ENCODE measurements around the gene LAP3.
"Not testable (repeated sequence)": the region's sequence is repeated elsewhere in the genome, so short reads cannot be mapped to it uniquely, and the experiment has no call there.

The LAP3 gene

GRCh38 chr4:17565846-17566245, 11.2 kb upstream of the LAP3 start:
- no peak for DNase-seq

- DNase-seq = no peak
Observed at GRCh38 chr4:17567271-17567670, 9.7 kb upstream of the LAP3 start.

- no peak for DNase-seq
Observed at GRCh38 chr4:17574206-17574605, 2.8 kb upstream of the LAP3 start.

GRCh38 chr4:17575177-17575576, 1.8 kb upstream of the LAP3 start:
- DNase-seq = not testable (repeated sequence)

GRCh38 chr4:17577665-17578481, 875 bp downstream of the LAP3 start:
- DNase-seq = no peak

- no peak for DNase-seq
Observed at GRCh38 chr4:17578482-17578891, 1.5 kb downstream of the LAP3 start.

DNA sequence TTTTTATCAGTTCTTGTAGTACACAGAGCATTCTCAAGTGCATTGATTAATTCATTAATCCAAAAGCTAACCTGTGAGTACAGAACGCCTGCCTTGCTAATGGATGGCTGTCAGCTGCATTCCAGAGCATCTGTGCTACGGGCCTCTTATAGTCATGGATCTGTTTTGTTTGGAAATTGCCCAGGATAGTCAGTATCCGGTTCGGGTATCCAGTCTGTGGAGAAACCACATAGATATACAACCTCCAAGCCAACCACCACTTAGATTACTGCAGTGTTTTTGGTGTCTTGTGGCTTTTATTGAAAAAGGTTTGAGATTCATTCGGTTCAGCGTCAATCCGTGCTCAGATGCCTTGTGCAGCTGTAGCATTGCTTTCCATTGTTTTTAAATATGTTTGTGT, 4.0 kb downstream of the LAP3 start:
- no peak for DNase-seq

GRCh38 chr4:17583276-17583675, 6.3 kb downstream of the LAP3 start:
- no peak for DNase-seq

DNA sequence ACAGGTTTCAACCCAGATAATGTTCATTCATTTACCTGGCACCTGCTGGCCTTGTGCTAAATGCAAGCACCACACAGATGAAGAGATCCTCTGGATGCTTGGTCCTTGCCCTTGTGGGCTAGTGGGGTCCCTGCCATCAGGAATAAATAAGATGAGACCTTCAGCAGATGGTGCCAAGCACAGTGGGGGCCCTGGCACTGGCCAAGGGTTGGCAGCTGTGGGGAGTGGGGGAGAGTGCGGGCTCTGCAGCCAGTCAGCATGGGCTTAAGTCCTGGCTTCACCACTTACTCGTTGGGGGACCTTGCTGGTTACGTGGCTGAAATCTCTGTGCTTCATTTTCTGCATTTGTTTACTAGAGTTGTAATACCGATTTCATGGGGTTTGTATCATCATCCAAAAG, 6.9 kb downstream of the LAP3 start:
- no peak for DNase-seq

- DNase-seq = no peak
Observed at GRCh38 chr4:17584521-17585213, 7.7 kb downstream of the LAP3 start.

DNA sequence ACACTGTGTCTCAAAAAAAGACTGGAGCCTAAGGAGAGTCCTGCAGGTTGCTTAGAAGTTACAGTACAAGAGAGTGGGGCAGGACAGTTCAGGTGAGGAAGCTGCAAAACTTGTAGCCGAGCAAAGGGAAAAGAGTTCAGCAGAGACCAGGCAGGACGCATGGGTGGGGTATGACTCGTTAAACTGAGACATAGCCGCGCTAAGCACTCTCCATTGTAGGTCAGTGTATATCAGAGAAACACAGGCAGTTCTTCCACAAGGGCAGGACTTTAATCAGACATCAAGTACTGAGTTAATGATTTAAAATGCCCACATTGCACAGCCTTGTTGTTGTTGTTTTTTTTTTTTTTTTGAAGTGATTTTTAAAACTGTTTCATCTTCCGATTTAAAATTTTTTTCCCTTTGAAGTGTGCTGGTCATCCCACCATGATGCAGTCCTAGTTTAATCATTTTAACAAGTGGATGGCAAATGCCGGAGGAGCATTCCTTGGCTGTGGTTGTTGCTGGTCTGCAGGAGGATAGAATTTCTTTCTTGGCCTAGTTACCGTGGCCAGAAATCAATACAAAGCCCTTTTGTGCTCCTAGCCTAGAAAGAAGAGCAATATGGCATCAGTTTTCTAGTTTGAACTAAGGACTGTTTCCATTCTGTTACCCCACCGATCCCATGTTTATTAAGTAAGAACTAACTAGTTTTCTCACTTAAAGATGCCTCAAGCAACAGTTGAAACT, 10.3 kb downstream of the LAP3 start:
- DNase-seq = no peak

DNA sequence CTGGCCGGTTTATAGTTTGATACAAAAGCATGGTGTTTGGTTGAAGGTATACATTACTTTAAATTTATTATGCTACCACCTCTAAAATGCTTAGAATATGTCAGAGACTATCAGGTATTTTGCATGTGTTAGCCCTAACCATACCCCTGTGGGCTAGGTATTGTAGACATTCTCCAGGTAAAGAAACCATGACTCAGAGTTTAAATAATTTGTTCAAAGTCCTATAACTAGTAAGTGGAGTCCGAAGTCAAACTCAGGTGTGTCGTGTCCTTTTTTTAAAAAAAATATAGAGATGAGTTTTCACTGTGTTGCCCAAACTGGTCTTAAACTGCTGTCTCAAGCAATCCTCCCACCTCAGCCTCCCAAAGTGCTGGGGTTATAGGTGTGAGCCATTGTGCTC, 12.4 kb downstream of the LAP3 start:
- DNase-seq = no peak

- DNase-seq = peak; percentile 37
Observed at GRCh38 chr4:17595471-17596005, 18.5 kb downstream of the LAP3 start.

- no peak for DNase-seq
Observed at GRCh38 chr4:17597517-17597916, 20.5 kb downstream of the LAP3 start.

- DNase-seq = no peak
Observed at GRCh38 chr4:17599826-17600225, 22.8 kb downstream of the LAP3 start.

GRCh38 chr4:17605236-17605635, 28.2 kb downstream of the LAP3 start:
- DNase-seq = no peak

GRCh38 chr4:17613761-17614415, 36.9 kb downstream of the LAP3 start:
- DNase-seq = no peak

GRCh38 chr4:17614416-17615299, 37.7 kb downstream of the LAP3 start, which contains the start of gene MED28:
Gene MED28, plus strand, starts transcription at chr4:17614641. Its CDS starts 14 bp downstream, at chr4:17614655.
- peak; percentile 95 for DNase-seq

GRCh38 chr4:17616283-17616682, 39.3 kb downstream of the LAP3 start:
- no peak for DNase-seq

GRCh38 chr4:17618926-17619325, 41.9 kb downstream of the LAP3 start:
- no peak for DNase-seq

DNA sequence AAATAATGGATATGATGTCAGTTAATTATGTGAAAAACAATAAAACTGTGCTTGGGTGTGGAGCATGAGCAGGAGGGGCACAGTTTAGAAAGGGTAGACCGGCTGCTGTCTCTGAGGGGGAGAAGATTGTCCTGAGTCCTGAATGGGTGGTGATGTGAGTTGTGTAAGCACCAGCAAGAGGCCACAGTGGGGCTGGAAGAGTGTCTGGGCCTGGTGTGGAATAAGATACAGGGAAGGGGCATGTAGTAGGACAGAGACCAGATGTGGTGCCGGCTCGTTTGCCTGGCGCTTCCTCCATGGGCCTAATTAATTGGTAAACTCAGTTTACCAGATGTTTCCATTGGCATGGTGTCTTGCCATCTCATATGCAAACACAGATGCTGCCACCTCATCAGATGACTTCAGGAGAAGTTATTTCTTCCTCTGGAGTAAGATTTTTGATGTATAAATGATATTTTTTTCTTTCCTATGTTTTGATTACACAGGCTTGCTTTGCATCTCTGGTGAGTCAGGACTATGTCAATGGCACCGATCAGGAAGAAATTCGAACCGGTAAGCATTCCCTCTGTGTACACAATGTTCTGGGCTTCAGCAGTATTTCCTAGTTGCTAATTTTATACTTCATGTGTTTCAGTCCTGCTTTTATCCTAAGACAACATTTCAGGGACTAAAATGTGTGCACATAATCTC, 42.6 kb downstream of the LAP3 start:
- no peak for DNase-seq

Measured in CD4-positive, alpha-beta T cell treated with Interleukin-15 for 1 hour (primary cell).